OCI-LY7 (cell line): ENCODE results near the gene UBE3C.

Source experiments
- EZH2phosphoT487 ChIP-seq: fragments of 200-600 bp; sonication (generic); IDR thresholded peaks from 2 replicates; pipeline ENCODE4 v1.6.1; 2018; ENCODE audit warnings: low read depth, borderline replicate concordance, mild to moderate bottlenecking, mixed run types, antibody characterized with exemption, low read length, moderate library complexity, mixed read lengths
- TF ChIP-seq, protein P1 (sequence below): fragments of 200-600 bp; sonication (generic); conservative IDR thresholded peaks from 2 replicates; pipeline ENCODE4 v1.5.1; 2014; ENCODE audit warnings: mild to moderate bottlenecking, antibody characterized with exemption, low read length, moderate library complexity, mixed read lengths

DNA sequence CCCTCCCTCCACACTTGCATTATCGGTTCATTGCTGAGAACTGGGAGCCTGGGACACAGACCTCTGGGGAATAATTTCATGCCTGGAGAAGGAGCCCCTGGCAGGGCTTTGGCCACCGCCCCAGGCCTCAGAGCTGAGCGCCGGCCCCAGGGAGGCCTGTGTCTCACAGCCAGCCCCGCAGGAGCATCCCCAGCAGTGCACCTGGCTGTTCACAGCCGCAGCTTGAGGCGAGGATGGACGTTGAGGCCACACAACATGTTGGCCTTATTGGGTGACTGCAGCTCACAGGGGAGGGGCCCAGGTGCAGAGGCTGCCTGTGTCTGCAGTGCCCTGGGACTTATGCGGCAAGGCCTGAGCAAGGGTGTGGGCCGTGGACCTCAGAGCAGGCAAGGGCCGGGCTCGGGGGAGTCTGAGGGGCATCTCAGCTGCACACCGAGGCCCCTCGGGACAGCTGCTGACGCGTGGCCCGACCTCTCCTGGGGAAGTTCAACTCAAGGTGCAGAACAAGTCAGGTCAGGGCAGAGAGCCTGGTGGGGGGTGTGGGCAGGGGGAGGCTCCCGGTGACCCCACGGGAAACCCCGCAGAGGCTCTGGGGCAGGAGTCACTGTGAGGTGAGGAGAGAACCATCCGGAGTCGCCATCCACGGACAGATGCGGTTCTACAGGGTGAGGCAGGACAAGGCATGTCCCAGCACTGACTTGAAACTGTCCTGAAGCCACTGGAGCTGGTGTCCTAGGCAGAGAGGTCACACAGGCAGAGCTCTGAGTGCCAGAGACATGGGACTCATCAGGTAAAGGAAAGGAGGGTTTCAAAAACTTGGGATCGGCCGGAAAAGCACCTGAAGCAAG lies 13.1 kb upstream of the UBE3C start:
- TF ChIP-seq, protein P1, sequence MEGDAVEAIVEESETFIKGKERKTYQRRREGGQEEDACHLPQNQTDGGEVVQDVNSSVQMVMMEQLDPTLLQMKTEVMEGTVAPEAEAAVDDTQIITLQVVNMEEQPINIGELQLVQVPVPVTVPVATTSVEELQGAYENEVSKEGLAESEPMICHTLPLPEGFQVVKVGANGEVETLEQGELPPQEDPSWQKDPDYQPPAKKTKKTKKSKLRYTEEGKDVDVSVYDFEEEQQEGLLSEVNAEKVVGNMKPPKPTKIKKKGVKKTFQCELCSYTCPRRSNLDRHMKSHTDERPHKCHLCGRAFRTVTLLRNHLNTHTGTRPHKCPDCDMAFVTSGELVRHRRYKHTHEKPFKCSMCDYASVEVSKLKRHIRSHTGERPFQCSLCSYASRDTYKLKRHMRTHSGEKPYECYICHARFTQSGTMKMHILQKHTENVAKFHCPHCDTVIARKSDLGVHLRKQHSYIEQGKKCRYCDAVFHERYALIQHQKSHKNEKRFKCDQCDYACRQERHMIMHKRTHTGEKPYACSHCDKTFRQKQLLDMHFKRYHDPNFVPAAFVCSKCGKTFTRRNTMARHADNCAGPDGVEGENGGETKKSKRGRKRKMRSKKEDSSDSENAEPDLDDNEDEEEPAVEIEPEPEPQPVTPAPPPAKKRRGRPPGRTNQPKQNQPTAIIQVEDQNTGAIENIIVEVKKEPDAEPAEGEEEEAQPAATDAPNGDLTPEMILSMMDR: no peak
- no peak for TF ChIP-seq EZH2phosphoT487
